D721Med (cell line): Measurements from ENCODE around the gene CSRNP3.

Experiments used
- DNase-seq: peaks from one replicate; pipeline ENCODE4 v3.0.0; 2011; ENCODE audit warnings: low spot score; ENCODE audit not compliant: insufficient read length
- FAIRE-seq: peaks from 2 replicates; lab custom pipeline; 2011; peaks lifted over from hg19 to GRCh38; lab: Jason Lieb, UNC
- CTCF ChIP-seq: IDR thresholded peaks from 2 replicates; pipeline ENCODE4 v1.5.1; 2012; ENCODE audit warnings: mild to moderate bottlenecking, control low read depth; ENCODE audit not compliant: insufficient read depth; ENCODE audit errors: missing control alignments

Gene CSRNP3

DNA sequence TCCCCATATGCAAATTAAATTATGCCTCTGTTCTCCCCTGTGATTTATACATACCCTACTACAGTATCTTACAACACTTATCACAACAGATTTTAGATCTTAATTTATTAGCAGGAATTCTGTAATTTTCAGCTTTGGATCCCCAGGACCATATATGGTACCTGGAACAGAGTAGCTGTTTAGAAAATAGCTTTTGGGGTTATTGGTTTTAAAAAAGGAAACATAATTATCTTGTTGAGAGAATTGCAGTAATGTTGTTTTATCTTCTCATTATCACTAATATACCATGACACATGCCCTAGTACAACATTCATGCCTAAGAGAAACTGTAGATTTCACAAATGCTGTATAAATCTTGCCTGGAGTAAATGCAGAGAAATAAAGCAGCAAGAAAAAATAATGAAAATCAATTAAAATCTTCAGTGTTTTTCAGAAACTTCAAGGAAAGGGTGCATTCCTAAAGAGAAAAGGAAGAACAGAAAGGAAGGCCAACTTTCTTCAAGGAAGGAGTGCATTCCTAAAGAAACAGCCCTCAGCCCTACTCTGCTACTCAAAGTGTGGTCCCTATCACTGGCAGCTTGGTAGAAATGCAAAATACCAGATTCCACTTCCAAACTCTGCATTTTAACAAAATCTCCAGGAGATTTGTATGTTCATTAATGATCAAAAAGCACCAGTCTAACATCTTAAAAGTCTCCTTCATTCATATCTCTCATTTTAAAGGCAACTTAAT, 37.1 kb upstream of the CSRNP3 start:
- FAIRE-seq (no peak), DNase-seq (no peak)
- TF ChIP-seq CTCF, result no peak

GRCh38 chr2:165434865-165435496, 34.5 kb upstream of the CSRNP3 start:
- FAIRE-seq, result peak; percentile 6
- TF ChIP-seq CTCF, result no peak
- no peak for DNase-seq

DNA sequence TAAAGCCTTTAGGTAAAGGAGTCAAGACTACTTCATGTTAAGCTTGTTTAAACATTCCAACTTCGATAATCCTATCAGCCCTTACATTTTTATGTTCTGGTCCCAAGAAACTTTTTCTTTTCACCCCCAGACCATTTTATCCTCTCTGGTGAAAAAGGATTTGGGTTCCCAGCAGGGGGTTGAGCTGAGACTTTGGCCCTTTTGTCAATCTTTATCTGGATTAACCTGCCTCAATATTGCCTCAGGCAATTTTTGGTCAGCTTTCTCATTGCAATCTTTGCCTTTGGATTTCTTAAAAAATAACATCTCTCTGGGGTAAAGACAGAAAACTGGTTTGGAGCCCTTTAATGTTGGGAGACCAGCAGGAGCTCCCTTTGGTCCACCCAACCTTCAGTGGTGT, 33.9 kb upstream of the CSRNP3 start:
- FAIRE-seq (no peak), DNase-seq (no peak)
- TF ChIP-seq CTCF, result no peak

DNA sequence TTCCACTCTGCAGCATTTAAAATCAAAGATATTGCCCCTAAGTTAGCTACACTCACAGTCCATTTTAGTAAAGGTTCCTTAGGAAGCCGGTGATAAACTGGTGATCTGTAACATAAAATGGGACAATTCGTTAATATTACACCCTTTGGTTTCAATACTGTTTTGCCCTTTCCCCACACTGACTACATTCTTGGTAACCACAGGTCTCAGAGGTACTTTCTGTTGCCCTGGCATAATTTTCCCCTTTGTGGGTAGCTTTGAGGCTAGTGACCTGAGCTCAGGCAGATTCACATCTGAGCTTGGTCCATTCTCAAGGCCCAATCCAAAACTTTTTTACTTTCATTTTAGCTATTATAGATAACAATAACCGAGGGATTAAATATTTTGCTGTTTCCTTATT, 32.9 kb upstream of the CSRNP3 start:
- no peak for TF ChIP-seq CTCF
- FAIRE-seq, result no peak

GRCh38 chr2:165440367-165440766, 29.1 kb upstream of the CSRNP3 start:
- no peak for TF ChIP-seq CTCF
- FAIRE-seq (no peak), DNase-seq (no peak)

More for the DNA sequence above, 32.9 kb upstream of the CSRNP3 start:
- no peak for DNase-seq

- no peak for TF ChIP-seq CTCF
- FAIRE-seq, result no peak
Measured at GRCh38 chr2:165443511-165443910, 26.0 kb upstream of the CSRNP3 start.

DNA sequence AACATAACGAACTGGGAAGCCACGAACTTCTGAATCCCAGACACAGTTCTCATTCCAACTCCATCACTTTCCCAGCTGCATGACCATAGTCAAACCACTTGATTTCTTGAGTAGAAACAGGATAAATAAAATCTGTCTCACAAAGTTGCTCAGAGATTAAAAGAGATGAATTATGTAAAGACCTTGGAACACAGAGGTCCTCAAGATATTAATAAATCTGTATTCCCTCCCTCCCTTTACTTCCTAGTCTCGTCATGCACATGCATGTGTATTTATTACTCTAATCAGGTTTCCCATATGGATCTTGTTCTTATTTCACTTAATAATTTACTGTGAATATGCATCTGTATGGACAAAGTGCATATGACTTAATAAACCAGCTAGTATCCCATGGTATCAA, 21.1 kb upstream of the CSRNP3 start:
- FAIRE-seq, result no peak
- no peak for DNase-seq
- TF ChIP-seq CTCF, result no peak

More at GRCh38 chr2:165443511-165443910, 26.0 kb upstream of the CSRNP3 start:
- DNase-seq, result no peak
